HTR-8/SVneo (cell line): ENCODE results near the gene FBXW11.

ENCODE experiments used
- DNase-seq: peaks from one replicate; pipeline ENCODE4 v3.0.0; 2011; ENCODE audit warnings: low spot score, mixed read lengths; ENCODE audit not compliant: insufficient read length
- FAIRE-seq: peaks from 2 replicates; lab custom pipeline; 2011; peaks lifted over from hg19 to GRCh38; lab: Jason Lieb, UNC

FBXW11 gene

DNA sequence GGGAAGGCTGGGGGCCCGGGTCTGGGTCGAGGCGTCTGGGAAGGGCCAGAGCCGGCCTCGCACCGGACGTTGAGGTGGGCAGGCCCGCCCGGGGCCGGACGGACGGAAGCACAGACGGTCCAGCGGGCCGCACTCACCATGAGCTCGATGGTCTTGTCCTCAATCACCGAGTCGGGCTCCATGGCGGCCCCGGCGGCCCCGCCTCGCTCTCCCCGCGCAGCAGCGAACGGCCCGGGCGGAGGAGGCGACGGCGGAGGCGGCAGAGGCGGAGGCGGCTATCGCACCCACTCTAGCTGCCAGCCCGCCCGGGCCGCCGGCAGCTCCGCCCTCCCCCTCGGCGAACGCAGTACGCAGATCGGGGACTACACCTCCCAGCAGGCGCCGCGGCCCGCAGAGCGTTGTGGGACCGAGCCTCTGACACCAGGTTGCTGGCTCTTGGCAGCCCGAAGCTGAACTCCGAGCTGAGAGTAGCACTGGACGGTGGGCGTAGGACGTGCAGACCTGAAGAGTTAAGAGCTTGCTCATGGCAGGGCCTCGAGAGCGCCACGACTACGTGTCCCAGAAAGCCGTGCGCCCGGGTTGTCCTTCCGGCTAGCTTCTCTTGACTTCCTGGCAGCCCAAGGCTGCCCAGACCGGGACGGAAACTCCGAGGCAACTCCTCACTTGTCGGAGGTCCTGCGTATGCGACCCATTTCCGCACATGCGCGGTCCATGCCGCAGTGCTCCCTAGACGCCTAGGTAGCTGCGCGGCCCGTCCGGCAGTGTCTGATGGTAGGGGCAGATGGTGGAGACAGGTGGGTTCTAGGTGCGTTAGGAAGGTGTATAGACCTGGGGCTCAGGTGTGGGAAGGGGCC lies at the start of gene FBXW11:
Gene FBXW11, minus strand, starts transcription at position 318 of the 854 bp plus-strand sequence. Its CDS starts 136 bp downstream, at position 182.
- peak; percentile 97 for DNase-seq
- FAIRE-seq: peak; percentile 81

- no peak for FAIRE-seq
- no peak for DNase-seq
Observed at GRCh38 chr5:172055996-172056395, 49.6 kb upstream of the FBXW11 start.

DNA sequence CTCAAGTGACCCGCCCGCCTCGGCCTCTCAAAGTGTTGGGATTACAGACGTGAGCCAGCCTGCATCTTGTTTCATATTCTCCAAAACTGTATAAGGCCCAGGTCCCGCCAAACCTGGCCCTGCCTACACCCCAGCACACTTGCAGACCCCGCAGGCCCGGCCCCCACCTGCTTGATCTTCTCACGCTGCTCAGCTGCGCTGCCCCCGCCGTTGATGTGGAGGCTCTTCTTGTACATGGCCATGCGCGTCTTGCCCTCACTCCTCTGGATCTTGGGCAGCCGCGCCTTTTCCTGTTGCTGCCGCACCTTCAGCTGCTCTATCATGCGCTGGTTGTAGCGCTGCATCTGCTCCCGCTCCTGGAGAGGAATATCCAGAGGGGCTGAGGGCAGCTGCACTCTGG lies 49.0 kb upstream of the FBXW11 start:
- FAIRE-seq (no peak), DNase-seq (no peak)

DNA sequence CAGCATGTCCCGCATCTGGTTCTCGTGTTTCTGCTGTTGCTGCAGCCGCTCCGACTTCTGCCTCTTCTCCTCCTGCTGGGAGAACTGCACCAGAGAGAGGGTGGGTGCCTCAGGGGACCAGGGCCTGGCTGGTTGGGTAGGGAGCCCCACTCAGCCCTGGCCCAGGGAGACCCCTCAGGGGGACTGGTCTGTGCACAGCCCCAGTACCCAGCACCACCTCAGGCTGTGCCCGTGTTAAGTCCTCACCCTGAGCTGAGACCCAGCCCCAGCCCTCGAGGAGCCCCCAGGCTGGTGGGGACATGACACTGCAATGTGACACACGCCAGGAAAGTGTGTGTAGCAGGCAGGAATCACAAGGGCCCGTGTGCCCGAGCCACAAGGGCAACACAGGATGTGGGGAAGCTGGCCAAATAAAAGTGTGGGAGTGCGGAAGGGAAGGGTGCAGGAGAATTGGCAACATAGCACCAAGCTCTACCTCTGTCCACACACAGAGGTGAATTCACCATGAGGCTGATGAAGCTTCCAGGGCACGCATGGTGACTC lies 48.2 kb upstream of the FBXW11 start:
- DNase-seq (no peak), FAIRE-seq (no peak)

GRCh38 chr5:172052450-172053236 lies 46.2 kb upstream of the FBXW11 start:
- no peak for DNase-seq
- FAIRE-seq: no peak

DNA sequence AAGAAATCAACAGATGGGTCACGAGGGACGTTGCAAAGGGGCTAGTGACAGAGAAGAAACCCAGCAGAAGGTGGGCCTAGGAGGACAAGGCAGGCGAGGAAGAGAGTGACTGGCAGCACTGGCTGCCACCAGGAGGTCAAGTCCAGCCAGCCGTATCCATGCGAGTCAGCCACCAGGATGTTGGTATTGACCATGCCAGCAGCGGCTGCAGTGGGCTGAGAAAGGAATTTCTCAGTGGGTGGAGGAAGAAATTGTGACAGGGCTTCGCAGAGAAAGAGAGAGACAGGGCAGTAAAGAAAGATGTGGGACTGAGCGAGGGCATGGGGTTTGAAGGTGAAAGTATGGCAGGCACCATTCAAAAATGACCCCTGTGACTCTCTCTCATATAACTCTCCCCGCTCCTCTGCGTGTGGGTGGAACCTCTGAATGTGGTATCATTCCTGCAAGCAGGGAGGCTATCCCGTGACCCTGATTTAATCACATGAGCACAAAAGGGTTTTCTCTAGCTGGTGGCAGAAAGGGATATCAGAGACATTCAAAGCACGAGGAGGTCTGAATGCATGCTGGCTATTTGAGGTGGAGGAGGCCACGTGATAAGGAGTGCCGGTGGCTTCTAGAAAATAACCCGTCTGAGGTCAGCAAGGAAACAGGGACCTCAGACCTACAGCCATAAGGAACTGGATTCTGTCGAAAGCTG lies 45.4 kb upstream of the FBXW11 start:
- no peak for DNase-seq
- FAIRE-seq: no peak

GRCh38 chr5:172050080-172050479 lies 43.6 kb upstream of the FBXW11 start:
- FAIRE-seq (no peak), DNase-seq (no peak)

- no peak for DNase-seq
- FAIRE-seq: no peak
Observed at GRCh38 chr5:172049226-172049796, 42.9 kb upstream of the FBXW11 start.

- DNase-seq (no peak), FAIRE-seq (no peak)
Observed at GRCh38 chr5:172048539-172049101, 42.2 kb upstream of the FBXW11 start.

- no peak for DNase-seq
- no peak for FAIRE-seq
Observed at GRCh38 chr5:172048170-172048422, 41.7 kb upstream of the FBXW11 start.

GRCh38 chr5:172046593-172046992 lies 40.2 kb upstream of the FBXW11 start:
- DNase-seq (no peak), FAIRE-seq (no peak)

GRCh38 chr5:172045315-172045632 lies 38.8 kb upstream of the FBXW11 start:
- no peak for FAIRE-seq

DNA sequence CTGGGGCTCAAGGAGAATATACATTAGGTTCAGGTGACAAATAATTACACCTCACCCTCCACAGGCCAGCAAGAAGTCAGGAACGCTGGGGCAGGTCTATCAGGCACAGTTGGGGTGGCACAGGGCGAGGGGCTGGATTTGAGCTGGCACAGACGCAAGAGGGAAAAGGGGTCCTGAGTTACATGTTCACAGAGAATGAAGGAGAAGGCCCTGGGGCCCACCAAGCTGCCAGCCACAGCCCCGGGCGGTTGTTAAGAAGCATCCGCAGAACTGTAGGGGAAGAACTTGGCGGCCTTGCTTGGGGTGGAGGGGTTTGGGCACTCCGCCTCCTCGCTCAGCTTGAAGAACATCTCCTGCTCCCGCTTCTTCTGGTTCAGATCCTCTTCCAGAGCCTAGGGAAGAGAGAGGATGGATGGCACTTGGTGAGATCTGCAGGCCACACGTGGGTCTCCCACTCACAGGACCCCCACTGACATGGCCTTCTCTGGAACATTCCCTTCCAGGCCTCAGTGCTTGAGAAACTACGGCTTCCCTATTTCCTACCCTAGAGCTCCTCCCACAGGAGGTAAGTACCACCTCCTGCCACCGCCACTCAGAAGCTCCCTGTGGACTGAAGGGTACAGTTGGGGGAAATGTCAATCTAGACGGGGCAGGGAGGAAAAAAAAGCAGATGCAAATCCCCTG lies 38.3 kb upstream of the FBXW11 start:
- no peak for DNase-seq
- no peak for FAIRE-seq

More at GRCh38 chr5:172045315-172045632, 38.8 kb upstream of the FBXW11 start:
- DNase-seq: no peak

DNA sequence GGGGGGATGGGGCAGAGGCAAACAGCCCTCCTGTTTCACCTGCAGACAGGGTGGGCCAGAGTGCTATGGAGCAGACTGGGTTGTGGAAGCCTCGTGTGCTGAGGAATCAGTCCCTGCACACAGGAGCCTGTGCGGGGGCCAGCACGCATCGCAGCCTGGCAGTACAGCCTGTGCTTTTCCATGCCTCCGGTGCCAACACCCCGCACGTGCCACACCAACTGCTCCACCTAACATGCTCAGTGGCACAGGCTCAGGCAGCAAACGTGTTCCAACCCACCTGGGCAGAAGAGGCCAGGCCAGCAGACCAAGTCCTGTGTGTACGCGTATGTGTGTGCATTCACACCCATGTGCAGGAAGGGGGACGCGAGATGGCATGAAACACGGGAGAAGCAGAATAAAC lies 37.4 kb upstream of the FBXW11 start:
- FAIRE-seq: no peak
- DNase-seq: no peak

GRCh38 chr5:172042183-172042582 lies 35.7 kb upstream of the FBXW11 start:
- DNase-seq: no peak
- no peak for FAIRE-seq

DNA sequence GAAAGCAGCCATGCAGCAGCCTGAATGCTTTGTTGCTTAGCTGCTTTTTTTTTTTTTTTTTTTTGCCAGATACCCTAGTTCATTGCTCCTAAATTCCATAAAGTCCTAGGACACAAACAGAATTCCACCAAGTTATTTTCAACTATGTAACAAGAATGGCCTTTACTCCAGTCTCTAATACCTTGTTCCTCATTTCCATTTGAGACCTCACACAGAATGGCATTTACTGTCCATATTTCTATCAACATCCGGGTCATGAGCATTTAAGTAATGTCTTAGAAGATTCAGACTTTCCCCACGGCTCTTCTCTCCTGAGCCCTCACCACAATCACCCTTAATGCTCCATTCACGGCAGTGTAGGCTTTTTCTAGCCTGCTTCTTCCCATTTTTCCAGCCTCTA lies 31.7 kb upstream of the FBXW11 start:
- FAIRE-seq (no peak), DNase-seq (no peak)

GRCh38 chr5:172035049-172035448 lies 28.6 kb upstream of the FBXW11 start:
- FAIRE-seq (no peak), DNase-seq (no peak)

- FAIRE-seq (no peak), DNase-seq (no peak)
Observed at GRCh38 chr5:172031894-172032461, 25.5 kb upstream of the FBXW11 start.

GRCh38 chr5:172029876-172030275 lies 23.4 kb upstream of the FBXW11 start:
- FAIRE-seq (no peak), DNase-seq (no peak)
